Peyer's patch (tissue), 4 donors: ENCODE data around the gene FARS2.

Experiments
- POLR2A ChIP-seq, 2 donors: fragments of 450-650 bp; IDR thresholded peaks; one replicate each; pipeline ENCODE4 v1.5.1; 2017; ENCODE audit warnings: antibody characterized with exemption in 2 of 2, mild to moderate bottlenecking in 2 of 2, moderate library complexity in 2 of 2
- TF ChIP-seq, protein P1 (sequence below), 6 experiments: fragments of 450-650 bp in 4 of 6; fragments of 200-600 bp in 2 of 6; sonication (generic) in 1 of 6; IDR thresholded peaks; one replicate each; pipeline ENCODE4 v1.5.1; 2017 to 2019; ENCODE audit warnings: antibody characterized with exemption in 6 of 6, mild to moderate bottlenecking in 3 of 6, moderate library complexity in 1 of 6

DNA sequence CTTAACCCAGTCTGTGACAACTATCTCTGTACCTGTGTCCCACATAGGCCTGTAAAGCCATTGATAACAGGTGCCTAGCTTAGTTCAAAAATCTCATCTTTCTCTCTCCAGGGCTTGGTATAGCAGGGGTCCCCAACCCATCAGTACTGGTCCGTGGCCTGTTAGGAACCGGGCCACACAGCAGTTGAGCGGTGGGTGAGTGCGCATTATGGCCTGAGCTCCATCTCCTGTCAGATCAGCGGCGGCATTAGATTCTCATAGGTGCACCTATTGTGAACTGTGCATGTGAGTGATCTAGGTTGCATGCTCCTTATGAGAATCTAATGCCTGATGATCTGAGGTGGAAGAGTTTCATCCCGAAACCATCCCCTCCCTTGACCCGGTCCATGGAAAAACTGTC is 3.9 kb upstream of the FARS2 start:
- TF ChIP-seq, protein P1, sequence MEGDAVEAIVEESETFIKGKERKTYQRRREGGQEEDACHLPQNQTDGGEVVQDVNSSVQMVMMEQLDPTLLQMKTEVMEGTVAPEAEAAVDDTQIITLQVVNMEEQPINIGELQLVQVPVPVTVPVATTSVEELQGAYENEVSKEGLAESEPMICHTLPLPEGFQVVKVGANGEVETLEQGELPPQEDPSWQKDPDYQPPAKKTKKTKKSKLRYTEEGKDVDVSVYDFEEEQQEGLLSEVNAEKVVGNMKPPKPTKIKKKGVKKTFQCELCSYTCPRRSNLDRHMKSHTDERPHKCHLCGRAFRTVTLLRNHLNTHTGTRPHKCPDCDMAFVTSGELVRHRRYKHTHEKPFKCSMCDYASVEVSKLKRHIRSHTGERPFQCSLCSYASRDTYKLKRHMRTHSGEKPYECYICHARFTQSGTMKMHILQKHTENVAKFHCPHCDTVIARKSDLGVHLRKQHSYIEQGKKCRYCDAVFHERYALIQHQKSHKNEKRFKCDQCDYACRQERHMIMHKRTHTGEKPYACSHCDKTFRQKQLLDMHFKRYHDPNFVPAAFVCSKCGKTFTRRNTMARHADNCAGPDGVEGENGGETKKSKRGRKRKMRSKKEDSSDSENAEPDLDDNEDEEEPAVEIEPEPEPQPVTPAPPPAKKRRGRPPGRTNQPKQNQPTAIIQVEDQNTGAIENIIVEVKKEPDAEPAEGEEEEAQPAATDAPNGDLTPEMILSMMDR (IDR thresholded peaks at IDR 0.05) = no peak
- no peak for TF ChIP-seq POLR2A (IDR thresholded peaks at IDR 0.05)
